Activated T-cell treated with anti-CD3 and anti-CD28 coated beads for 4 hours (primary cell): ENCODE data around the gene ROS1.

Experiments
- DNase-seq: peaks from one replicate; pipeline ENCODE4 v3.0.0-alpha.2; 2020

Gene ROS1

DNA sequence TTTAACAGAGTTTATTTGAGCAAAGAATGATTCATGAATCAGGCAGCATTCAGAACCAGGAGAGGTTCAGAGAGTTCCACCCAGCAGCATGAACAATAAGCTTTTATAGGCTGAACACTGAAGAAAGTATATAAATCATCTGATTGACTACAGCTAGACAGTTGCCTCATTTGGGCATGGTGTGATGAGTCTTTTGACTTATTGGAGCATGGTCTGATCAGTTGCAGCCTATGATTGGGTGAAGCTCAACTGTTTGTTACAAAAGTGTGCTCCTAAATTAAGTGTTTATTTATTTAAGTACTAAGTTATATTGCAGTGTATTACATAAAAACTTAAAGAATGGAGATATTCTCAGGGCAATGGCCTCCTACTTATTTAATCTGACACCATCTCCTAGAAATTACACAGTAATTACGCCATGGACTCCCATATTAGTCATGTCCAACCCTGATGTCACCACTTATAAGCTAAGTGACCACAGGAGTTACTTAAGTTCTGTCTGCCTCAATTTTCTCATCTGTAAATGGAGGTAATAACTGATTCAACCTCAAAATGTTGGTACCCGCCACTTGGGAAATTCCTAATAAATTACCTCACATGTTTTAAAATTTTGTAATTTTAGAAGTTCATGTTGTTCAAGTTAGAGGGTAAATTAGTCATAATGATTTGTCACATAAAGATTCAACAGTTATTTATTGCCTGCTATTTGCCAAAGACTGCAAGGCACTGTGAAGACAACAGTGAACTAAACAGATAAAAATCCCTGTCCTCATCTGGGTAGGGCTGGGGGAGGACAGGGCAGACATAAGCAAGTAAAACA, 15.2 kb upstream of the ROS1 start:
- no peak for DNase-seq

DNA sequence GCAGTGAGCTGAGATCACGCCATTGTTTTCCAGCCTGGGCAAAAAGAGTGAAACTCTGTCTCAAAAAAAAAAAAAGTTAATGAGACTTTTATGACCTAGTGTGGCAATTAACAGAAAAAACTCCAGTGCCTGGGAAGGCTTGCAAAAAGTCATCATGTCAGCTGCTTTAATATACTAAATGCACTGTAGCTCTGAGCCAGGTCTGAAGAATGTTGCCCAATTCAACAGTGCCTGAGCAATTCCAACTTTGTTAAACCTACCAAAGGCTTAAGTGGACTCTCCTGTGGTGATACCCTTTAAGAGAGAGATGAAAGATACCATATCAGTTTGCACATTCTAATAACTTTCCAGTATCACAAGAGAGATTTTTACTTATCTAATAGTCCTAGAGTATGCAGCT, 6.5 kb upstream of the ROS1 start:
- no peak for DNase-seq

DNA sequence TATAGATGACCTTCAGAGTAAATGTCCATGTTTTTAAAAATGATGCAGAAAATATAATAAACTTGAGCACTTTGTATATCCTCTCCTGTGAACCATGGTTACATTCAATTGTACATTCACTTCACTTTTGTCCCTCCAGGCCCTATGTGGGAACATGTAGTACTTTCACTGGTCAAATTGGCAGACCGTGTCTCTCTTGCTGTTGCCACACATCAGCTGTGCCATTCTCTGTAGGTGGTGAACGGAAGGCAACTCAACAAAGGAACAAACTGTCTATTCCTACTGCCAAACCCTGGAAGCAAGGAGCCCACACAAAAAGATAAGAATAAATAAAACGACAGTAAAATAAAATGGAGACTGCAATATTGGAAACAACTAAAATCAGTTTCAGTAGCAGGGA, 2.0 kb downstream of the ROS1 start:
- DNase-seq: no peak

DNA sequence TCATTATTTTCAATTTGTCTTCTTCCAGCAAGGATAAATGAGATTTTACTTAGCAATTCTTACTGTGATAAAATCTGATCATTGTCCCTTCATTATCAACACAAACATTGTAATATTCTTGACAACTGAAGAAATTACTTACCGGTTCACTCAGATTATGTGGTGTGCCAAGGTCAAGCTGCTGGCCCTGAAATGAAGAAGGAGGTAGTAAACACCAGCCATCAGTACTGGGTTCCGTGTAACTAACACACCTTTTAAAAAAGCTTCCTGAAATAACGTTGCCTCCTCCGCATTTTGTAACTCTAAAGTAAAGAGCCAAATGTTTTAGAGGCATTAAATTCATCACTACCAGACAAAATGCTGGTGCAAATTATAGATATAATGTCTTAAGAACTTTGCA, 7.4 kb downstream of the ROS1 start:
- no peak for DNase-seq

DNA sequence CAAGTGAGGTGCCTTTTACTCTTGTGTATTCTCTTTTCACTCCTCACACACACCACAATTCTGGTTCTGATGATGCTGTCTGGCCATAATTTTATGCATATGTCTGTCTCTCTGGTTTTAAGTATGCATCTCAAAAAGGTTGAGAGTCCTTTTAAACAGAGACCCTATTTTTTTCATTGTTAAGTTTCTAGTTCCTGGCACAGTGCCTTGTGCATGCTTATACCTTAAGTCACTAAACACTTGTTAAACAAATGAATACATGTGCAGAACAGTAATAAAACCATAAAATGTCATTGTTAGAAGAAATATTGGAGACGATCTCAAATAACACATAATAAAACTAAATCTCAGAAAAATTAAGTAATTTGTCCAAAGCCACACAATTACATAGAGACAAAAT, 7.9 kb downstream of the ROS1 start:
- no peak for DNase-seq

DNA sequence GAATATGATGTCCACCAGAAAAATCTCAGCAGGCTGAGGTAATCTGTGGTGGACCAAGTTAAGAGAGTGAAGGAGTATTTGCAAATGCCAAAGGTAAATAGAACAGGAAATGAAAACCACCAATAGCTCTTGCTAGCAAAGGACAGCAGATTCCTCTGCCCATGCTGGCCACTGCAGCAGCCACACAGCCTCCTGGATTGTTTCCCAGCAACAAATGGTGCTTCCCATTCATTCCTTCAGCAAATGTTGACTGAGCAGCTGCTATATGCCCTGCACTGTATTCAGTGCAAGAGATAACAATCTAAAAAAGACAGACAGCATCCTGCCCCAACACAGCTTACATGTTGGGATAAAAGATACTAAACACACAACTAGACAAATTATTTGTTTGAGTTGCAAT, 11.0 kb downstream of the ROS1 start:
- no peak for DNase-seq

DNA sequence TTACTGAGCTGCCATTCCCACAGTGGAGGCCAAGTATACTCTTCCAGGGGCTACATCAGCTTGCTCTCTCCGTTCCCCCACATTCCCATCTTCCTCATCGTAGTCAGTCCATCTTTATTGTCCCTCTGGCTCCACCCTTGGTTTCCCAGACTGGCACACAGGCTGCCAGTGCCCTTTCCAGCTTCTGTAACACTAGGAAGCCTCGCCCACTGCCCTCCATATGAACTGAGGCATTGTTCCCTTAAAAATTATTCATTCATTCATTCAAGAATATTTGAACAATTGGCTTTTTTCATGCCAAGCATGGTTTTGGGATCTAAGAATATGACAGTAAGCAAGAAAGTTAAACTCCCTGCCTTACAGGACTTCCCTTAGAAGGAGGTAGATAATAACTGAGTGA, 14.3 kb downstream of the ROS1 start:
- no peak for DNase-seq

DNA sequence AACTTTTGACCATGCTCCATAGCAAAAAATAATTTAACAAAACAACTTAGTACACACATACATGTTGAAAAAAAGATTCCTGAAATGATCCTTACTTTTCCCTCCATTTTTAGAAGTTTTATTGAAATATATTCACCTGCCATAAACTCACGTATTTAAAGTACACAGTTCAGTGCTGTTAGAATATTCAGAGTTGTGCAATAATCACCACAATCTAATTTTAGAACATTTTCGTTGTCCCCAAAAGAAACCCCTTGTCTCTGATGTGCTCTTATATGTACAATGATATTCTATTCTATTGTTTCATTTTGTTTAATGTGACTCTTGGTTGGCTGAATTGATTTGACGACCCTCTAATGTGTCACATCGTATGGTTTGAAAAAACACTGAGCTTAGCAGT, 15.9 kb downstream of the ROS1 start:
- DNase-seq: no peak

DNA sequence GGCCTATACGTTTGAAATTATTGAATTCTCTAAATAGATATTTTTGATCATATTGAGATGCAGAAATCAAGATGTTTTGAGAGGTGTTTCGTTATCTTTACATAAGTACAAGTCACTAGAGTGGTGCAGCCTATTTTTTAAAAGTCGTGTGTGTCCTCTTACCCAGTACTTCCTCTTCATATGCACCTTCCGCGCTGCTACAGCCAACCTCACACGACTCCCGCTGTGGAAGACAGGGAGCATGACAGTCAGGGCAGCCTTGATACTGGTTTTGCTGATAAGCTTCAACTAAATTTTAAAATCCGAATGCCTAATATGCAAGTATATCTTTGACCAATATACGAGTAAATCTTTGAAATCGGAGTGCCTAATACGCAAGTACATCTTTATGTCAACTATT, 16.3 kb downstream of the ROS1 start:
- no peak for DNase-seq

DNA sequence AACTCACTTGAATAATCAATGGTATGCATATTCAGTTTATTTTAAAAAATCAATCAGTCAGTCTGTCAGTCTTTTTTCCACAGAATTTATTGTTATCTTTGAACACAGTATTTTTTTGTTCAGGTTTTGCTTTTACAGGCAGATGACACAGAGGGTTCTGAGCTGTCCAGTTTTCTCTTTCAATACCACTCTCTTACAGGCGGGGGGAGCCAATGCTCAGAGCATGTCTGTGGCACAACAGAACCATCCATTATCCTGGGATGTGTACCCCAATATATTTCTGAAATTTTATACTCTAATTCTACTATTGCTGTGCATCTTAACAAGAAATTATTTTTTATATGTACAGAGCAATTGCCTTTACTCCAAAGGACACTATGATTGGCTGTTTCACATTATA, 21.2 kb downstream of the ROS1 start:
- DNase-seq: no peak

DNA sequence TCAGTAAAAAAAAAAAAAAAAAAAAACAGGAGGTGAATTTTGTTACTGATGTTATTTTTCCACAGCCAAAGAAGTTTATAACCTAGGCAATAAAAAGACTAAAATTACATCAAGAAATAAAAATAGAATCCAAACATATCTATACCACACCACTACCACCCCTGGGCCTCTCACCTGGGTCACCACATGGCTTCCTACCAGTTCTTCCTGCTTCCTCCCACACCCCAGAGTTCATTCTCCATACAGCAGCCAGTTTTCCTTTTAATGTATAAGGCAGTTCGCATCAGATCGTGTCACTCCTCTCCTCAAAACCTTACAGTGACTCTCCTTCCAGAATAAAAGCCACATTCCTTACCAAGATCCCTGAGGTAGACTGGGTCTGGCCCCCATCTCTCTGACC, 23.9 kb downstream of the ROS1 start:
- no peak for DNase-seq

DNA sequence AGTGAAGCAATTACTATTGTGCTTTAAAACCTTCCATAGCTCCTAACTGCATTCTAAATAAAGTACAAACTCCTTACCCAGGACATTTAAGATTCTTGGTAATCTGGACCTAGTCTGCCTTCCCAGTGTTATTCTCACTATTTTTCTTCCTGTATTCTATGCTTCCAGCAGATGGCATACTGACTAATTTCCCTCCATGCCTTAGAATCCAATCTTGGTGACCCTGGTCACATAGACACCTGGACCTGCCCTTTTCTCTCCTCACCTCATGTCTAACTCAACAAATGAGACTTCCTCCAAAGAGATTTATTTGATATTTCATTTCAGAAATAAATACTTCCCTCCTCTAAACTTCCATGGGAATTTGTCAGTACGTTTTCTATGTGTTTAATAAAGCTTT, 25.8 kb downstream of the ROS1 start:
- no peak for DNase-seq

DNA sequence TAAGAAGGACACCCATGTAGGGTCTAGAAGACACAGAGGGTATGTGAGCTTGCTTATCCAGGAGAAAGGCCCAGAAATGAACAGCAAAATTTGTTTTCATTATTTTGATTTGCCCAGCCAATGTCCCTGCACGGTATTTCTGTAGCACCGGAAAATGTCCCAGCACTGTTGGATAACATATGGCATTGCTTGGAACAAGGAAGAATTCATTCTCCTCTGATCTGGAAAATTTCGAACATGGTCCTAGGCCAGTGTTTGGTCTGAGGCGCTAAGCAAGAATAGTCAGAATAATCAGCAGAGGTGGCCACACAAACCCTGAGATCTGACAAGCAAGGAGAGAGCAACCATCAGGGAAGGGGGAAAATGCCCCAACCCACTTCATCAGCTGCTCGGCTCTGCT, 26.6 kb downstream of the ROS1 start:
- DNase-seq: no peak

DNA sequence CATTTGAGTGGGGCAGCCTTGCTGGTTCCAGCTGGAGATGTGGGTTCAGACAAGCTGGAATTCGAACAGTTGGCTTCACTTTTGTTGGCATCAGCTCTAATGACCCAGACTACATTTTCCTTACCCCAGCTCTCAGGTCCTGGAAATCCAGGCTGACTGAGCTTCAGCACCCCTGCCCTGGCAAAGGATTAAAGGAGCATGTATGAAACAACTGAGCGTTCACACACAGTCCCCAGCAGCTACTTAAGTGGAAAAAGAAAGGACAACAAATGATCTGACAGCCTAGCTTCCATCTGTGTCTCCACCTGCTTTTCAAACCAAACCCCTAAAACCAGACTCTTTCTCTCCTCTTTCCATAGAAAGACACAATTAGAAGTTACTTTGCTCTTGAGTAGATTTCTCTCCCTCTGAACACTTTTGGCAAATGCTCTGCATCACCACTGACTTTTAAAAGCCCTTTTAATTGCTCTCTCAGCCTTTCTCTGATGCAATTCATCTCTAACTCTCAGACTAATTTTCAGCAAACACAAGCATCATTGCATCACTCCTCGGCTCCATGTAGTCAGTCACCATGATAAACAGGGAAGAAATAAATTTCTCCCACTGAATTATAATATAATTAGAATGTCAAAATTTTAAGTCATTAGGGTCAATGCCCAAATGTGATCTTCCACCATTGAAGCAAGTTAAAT, 28.1 kb downstream of the ROS1 start:
- DNase-seq: no peak

DNA sequence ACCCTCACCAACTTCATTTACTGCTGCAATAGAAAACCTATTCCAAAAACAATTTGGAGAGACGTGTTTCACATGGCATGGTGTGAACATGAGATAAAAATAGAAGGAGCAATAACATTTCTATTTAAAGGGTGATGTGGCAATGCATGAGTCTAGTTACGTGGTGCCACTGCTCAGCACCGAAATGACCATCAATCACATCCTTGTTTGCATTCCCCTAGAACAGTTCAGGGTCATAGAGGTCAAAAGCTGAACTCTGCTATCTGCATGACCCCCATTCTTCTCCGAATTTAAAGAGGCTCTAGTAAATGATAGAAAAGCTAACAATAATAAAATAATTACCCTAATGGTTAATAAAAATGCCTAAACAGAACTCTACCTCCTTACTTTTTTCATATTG, 29.5 kb downstream of the ROS1 start:
- DNase-seq: no peak

DNA sequence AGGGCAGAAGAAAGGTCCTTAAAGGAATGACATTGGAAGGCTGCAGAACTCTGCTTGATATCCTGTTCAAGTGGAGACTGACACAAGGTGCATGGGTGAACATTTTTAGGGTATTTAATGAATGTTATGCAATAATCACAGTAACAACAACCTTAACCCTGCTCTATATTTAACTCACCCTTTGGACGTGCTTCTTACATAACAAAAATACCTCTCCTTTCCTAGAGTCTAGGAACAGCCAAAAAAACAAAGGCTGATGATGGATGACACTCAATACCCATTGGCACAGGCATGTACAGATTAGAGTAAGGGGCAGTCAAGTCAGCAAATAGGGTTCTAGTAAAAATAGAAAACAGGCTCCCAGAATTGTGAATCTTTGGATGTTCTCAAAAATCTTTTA, 30.6 kb downstream of the ROS1 start:
- no peak for DNase-seq

DNA sequence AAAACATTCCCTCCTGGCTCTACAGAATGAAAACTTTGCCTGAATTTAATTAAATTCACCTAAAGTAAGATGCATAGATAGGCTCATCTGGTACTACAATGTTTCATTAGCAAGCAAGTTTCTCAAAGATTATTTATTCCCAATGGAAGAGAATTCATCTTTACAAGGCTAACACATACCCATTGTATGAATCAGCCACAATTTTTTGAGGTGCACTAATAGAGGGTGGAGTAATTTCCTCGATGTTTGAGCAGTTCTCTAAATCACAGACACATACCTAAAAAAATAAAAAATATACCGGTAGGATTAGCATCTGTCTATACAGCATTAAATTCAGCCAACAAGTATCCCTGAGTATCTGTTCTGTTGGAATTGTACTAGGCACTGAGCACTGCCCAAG, 32.7 kb downstream of the ROS1 start:
- no peak for DNase-seq

DNA sequence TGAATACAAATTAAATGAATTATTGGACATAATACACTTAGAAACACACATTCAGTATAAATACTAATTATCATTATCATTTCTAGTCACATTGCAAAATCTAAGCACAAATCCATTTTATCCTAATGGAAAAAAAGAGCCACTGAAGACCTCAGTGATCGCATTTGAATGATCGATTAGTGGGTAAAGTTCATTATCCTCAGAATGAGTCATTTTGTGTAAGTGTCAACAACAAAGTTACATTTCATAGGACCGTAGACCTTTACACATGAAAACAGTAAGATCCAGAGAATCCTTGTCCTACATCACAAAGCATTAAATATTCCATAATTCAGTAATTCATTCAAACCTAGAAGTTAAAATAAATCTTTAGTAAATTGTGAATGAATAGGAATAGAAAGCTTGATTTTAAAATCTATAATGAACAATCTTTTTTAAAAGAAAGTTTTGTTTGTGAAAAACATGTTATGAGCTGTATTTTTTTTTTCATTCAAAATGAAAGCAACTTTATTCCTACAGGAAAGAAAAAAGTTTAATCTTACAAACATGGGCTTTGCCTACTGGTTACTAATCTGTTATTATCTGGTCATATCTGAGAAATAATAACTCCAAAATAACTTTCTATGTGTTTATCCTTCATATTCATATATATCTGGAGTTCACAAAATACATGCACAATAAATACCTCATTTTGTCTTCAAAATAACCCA, 33.7 kb downstream of the ROS1 start:
- no peak for DNase-seq

DNA sequence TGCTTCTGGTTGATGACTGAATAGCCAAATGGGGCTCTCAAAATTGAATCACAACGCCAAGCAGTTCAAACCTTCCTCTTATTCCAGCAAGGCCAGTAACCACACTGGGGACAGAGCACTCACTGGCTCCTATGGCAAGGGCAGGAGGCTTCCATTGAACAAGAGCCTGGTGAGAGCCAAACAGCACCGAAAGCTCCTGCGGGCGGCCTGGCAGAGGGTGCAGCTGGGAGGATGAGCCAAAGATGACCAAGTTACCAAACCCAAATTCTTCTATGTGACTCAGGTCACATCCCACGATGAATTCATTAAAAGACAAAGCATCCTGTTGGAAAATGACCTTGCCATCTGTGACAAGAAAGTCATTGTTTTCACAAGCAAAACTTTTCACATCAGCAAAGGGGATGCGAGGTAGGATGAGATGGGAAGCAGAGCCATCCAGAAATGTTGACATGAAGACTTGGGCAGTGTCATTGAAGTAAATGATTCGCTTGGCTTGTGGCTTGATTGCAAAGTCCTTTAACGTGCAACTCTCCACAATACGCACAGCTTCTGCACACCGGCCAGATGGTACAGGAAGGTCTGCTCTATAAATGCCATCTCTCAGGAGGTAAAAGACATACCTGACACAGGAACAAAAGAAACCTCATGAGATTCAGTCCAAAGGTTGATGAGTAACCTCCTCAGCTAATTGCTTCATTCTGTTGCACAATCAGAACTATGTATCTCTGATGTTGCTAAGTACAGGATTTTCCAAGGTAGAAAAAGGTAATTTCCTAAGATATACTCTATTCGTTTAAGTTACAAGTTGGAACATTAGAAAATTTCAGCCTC, 36.3 kb downstream of the ROS1 start:
- DNase-seq: no peak

DNA sequence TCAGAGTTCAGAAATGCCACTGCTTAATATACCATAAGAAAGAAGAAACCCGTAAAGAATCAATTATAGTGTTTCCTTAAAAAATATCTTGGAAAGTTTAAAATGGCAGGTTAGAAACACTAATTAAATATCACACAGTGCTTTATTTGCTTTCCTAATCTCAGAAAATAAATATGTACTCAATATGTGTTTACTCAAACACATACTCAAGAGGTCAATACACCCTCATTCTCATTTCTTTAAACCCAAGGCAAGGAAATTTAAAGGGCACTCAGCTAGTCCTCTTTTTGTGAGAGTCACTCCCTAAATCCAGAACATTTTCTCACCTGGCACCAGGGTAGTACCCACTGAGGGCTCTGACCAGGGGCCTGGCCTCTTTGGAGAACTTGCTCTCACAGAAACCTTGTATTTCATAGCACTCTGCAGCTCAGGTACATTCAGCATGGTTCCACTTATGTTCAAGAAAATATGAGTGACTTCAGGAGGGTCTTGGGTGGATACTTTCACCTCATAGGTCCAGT, 38.2 kb downstream of the ROS1 start:
- DNase-seq: no peak

DNA sequence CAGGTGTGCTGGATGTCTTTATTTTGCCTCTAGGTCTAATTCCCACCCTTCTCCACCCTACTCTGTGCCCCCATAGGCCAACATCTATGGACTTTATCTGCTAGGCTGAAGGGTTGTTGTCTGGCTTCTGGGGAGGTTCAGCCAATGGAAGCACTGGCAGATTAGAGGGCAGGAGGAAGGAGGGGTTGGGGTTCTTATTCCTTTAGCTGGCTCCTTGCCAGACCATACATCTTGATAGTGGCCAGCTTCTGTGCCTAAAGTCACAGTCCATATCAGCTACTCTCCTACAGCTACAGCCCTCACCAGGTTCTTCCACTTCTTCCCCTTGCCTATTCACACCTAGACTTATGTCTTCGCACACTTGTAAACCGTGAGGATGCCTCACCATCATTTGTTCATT, 41.1 kb downstream of the ROS1 start:
- DNase-seq: no peak

DNA sequence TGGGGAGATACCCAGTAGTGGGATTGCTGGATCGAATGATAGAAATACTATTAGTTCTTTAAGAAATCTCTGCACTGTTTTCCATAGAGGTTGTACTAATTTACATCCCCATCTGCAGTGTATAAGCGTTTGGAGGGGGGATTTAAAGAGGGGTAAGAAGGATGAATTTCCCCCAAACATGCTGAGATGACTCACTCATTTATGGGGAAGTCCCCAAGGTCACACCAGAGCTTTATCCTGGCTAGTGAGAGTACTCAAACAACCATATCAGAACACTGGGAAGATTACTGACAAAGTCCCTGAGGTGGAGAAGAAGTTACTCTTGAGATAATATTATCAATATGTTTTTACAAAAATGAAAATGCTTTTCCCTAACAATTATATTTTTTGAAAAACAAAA, 44.0 kb downstream of the ROS1 start:
- DNase-seq: no peak

DNA sequence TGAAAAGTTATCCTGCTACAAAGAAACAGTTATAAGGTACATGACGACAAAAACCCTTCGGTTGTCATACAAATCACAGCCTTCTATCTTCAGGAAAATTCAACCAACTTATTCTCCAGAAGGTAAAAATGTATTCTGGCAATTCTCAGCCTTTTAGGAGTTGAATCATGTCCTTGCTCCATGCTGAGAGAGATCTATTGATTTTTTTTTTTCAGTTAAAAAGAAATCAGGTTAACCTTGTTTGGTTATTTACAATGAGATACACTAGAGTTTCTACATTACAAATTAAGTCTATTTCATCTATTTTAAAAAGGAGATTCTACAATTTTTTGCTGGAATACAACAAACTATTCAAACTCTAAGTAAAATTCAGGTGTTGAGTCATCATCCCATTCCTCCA, 45.4 kb downstream of the ROS1 start:
- no peak for DNase-seq
